Skeletal muscle cell (primary cell): ENCODE measurements around the gene MED16.
A peak's percentile ranks its signal among the peaks of the same experiment; 100 is the strongest.

Source experiments
- DNase-seq: peaks from one replicate; pipeline ENCODE4 v3.0.0-alpha.2; 2010; ENCODE audit warnings: low read depth
- H3K4me3 ChIP-seq: 2 replicates; pipeline ENCODE4 v1.5.1; 2011; ENCODE audit warnings: low read depth, mild to moderate bottlenecking, control low read depth, low read length, moderate library complexity

The MED16 gene

DNA sequence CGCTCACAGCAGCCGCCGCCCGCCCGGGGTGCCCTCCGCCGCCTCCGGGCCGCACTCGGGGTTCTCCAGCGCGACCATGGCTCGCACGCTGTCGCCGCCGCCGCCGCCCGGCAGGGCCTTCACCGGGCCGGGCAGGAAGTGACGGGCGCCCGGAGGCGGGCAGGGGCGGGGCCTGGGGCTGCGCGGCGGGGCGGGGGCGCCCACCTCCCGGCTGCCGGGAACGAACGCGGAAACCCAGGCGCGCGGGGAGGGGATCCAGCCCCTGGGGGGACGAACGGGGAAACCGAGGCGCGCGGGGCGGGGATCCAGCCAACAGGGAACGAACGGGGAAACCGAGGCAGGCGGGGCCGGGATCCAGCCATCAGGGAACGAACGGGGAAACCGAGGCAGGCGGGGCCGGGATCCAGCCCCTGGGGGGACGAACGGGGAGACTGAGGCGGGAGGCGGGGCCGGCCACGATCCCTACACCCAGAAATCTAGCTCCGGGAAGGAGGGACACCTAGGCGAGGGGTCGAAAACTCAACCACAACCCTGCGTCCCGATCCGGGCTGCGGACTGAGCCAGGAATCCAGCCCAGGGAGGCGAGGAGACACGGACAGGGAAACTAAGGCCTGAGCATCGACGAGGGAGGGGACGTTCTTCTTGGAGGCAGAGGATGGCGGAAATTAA is 20.2 kb upstream of the MED16 start, which contains the start of gene R3HDM4:
TSS of gene R3HDM4 (minus strand) at position 140 of the 669 bp plus-strand sequence. CDS start at position 78, 62 bp downstream.
- peak within 1 kb of the TSS; percentile 81 for H3K4me3 ChIP-seq
- no peak for DNase-seq

DNA sequence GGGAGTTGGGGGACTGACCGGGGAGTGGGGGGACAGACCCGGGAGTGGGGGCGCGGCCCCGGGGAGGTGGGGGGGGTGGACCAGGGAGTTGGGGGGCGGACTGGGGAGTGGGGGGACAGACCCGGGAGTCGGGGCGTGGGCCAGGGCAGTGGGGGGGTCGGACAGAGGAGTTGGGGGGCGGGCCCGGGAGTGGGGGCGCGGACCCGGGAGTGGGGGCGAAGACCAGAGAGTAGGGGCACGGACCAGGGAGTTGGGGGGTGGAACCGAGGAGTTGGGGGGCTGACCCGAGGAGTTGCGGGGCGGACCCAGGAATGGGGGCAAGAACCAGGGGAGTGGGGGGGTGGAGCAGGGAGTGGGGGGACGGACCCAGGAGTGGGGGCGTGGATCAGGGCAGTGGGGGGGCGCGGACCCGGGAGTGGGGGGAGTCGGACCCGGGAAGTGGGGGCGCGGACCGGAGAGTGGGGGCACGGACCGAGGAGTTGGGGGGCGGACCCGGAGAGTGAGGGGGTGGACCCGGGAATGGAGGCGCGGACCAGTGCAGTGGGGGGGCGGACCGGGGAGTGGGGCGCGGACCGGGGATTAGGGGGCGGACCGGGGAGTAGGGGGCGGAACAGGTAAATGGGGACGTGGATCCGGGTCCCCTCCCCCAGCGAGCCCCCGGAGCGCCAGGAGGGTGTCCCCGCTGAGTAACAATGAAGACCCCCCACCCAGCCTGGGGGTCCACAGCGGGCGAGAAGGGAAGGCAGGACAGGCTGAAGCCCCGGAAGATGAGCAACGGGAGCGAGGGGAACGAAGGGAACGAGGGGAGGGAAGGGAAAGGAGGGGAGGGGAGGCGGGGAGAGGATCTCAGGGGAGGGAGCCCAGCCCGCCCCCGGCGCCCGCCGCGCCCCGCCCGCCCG is 19.4 kb upstream of the MED16 start:
- peak overlapping the region; percentile 81 for H3K4me3 ChIP-seq
- no peak for DNase-seq

DNA sequence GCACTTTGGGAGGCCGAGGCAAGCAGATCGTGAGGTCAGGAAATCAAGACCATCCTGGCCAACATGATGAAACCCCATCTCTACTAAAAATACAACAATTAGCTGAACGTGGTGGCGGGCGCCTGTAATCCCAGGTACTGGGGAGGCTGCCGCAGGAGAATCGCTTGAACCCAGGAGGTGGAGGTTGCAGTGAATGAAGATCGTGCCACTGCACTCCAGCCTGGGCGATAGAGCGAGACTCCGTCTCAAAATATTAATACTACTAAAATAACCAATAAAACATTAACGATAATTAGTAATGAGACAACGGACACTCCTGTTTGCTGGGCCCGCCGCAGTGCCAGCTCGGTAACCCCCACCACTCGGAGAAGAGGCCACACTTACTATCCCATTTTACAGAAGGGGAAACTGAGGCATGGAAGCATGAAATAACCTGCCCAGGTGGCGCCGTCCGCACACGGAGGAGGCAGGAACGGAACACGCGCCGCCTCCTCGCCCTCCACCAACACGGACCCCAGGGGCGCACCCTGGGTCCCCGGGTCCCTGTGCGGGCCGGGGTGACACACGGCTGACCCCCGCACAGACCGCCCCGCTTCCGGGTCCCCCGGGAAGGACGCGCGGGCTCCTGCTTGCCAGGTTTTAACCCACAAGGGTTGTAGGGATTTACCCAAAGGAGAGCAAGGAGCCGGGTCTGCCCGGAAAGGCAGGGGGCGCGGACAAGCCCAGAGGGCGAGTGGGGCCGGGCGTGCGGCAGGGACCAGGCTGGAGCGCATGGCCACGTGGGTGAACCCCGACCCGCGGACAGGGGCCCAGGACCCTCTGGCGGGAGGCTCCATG is 18.4 kb upstream of the MED16 start:
- DNase-seq: no peak
- peak overlapping the region; percentile 16 for H3K4me3 ChIP-seq

DNA sequence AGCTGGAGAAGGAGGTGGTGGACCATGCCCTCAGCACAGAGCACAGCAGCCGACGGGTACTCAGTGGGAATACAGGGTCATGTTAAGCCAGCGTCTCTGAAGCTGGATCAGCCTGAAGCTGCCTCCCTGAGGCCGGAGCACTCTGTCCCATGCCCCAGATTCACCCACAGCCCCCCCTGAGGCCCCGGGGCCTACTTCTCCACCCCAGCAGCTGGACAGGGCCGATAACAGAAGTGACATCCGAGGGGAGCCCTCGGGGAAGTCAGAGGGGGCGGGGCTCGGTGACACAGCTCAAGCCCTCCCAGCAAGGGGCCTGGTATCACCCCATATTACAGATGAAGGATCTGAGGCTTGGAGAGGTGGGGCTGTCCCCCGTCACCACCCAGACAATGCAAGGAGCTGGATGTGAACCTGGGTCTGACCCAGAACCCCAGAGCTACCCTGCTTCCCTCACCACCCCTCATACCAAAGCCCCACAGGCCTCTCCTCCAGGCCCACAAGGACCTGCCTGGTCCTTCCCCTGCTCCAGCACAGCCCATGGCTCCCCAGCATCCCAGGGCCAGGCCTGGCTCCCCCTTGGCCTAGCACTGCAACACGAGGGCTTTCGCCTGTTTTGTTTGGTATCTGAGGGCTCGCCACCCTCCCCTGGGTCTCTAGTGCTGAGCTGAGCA is 14.3 kb upstream of the MED16 start:
- no peak overlapping the region for H3K4me3 ChIP-seq
- no peak for DNase-seq

DNA sequence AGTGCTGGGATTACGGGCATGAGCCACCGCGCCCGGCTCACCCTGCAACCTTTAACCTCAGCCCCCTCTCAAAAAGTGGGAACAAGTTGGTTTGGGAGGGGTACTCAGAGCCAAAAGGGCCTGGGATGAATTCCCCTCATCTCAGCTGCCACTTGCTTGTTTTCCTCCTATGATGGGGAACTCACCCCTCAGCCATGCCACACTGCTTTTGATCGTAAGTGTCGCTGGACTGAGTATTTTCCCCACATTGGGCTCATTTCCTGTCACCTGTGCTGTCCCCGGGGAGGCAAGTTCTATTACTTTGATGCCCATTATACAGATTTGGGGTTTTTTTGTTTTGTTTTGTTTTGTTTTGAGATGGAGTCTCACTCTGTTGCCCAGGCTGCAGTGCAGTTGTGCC is 13.5 kb upstream of the MED16 start:
- no peak overlapping the region for H3K4me3 ChIP-seq
- DNase-seq: no peak

DNA sequence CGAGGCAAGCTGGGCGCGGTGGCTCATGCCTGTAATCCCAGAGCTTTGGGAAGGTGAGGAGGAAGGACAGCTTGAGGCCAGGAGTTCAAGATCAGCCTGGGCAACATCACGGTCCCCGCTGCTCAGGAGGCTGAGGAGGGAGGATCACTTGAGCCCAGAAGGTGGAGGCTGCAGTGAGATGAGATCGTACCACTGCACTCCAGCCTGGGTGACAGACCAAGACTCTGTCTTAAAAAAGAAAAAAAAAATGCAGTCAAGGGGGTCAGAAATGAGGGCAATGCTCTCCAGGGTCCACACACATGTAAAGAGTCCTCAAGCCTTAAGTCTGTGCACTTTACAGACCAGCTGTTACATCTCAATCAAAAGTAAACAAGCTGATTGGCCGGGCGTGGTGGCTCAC is 11.6 kb upstream of the MED16 start:
- no peak overlapping the region for H3K4me3 ChIP-seq
- no peak for DNase-seq

DNA sequence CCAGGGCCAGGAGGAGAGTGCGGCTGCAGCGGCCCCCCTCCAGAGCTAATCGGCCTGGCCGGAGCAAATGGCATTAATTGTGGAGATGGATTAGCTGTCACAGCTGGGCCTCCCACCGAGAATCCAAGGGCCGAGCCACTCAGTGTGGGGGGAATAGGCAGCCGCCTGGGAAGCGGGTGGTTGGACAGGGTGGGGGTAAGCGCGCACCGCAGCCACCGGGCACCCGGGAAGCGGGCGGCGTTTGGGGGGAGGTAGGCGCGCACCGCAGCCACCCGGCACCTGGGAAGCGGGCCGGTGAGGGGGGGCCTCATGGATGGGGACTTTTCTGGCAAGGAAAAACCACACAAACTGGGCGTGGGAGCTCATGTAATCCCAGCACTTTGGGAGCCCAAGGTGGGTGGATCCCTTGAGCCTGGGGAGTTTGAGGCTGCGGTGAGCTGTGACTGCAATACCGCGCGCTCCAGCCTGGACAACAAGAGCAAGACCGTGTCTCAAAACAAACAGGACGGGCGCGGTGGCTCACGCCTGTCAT is 10.3 kb upstream of the MED16 start:
- no peak overlapping the region for H3K4me3 ChIP-seq
- no peak for DNase-seq

DNA sequence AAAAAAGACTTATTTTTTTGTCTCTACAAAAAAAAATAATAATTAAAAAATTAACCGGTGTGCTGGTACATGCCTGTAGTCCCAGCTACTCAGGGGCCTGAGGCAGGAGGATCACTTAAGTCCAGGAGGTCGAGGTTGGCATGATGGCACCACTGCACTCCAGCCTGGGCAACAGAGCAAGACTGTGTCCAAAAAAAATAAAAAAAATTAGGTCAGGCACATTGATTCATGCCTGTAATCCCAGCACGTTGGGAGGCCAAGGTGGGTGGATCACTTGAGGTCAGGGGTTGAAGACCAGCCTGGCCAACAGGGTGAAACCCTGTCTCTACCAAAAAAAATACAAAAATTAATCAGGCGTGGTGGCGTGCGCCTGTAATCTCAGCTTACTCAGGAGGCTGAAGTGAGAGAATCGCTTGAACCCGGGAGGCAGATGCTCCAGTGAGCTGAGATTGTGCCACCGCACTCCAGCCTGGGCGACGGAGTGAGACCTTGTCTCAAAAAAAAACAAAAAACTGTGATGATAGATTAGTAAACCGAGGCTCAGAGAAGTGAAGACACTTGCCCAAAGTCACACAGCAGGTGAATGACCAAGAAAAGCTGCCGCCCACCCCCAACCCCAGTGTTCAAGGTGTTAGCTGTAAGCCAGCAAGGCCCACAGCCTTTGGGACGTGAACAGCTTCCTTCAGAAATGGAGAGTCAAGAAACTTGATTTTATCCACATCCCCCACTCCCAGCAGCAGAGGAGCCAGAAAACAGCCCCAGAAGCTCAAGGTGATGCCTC is 9.6 kb upstream of the MED16 start:
- no peak overlapping the region for H3K4me3 ChIP-seq
- DNase-seq: no peak

DNA sequence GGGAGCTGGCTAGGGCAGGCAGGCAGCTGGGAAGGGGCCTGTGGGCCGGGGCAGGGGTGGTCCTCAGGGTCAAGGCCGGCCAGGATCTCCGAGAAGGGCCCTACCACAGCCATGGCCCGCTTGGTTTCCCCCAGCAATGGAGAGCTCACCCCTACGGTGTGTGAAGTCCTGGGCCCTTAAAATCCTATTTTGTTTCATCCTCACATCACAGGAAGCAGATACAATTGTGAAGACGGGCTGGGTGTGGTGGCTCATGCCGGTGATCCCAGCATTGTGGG is 9.0 kb upstream of the MED16 start:
- no peak for DNase-seq
- no peak overlapping the region for H3K4me3 ChIP-seq

DNA sequence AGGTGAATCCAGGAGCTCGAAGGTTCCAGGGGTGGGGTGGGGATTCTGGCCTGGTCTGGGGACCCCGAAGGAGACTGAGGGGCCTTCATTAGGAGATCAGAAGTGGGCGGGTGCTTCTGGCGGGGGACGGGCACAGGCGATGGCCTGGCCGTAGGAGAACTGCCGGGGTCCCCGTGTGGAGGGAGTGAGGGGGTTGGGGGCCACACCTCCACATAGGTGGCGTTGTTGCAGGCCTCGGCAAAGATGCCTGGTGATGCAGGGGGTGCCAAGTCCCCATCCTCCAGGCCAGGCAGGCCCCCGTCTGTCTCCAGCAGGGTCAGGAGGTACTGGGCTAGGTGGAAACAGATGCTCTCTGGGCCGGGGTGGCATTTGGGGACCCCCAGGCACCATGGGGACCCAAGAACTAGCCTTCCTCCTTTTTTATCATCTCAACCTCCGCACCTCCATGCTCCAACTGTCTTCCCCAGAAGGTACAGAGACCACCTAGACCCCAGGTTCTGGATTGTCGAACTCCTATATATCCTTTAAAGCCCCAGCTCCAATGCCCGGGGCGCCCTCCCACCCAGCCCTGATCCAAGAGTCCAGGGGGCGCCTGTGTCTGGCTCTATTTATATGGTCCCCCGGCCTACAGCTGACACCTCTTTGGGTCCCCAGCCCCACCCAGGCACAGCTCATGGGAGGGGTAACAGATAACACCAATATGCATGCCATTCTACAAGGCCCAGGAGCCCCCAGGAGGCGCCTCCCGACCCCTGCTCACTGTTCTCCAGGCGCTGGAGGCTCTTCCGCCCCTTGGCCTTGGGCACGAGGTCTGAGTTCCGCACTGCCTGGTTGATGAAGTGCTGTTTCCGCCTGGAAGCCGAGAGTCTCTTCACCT is 8.5 kb upstream of the MED16 start:
- H3K4me3 ChIP-seq: no peak overlapping the region
- no peak for DNase-seq

DNA sequence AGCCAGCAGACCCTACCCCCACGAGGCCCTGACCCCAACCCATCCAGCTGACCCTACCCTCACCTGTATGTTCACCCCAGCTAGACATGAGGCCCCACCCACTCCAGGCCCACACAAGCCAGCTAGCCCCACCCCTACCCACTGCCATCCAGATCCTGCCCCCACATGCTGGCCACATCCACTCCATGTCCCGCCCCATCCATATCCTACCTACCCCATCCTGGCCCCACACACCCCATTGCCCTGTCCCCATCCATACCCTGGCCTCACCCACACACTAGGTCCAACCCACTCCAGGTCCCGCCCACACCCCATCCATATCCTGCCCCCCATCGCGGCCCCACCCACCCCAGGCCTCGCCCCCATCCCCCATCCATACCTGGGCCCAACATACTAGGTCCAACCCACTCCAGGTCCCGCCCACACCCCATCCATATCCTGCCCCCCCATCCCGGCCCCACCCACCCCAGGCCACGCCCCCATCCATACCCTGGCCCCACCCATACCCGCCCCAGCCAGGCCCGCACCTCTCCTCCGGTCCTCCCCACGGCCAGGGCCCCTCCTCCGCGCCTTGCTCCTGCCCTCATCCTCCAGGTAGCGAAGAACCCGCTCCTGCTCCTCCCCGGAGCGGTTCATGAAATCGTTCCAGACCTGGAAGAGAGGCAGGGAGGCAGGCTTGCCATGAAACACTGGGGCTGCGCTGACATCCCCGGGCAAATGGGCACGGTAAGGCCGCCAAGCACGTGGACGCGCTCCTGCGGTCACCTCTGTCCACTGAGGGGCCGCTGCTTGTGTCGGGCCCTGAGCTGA is 7.5 kb upstream of the MED16 start:
- H3K4me3 ChIP-seq: no peak overlapping the region
- no peak for DNase-seq

DNA sequence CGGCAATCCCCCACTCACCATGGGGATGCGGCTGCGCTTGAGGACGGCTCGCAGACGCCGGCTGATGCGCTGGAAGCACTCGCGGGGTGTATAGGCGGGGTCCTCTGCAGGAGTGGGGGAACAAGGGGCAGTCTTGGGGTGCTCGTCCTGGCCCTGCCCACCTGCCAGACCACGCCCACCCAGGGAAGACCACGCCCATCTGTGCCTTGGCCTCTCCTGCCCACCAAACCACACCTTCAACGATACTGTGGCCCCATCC is 7.0 kb upstream of the MED16 start:
- no peak for DNase-seq
- no peak overlapping the region for H3K4me3 ChIP-seq

DNA sequence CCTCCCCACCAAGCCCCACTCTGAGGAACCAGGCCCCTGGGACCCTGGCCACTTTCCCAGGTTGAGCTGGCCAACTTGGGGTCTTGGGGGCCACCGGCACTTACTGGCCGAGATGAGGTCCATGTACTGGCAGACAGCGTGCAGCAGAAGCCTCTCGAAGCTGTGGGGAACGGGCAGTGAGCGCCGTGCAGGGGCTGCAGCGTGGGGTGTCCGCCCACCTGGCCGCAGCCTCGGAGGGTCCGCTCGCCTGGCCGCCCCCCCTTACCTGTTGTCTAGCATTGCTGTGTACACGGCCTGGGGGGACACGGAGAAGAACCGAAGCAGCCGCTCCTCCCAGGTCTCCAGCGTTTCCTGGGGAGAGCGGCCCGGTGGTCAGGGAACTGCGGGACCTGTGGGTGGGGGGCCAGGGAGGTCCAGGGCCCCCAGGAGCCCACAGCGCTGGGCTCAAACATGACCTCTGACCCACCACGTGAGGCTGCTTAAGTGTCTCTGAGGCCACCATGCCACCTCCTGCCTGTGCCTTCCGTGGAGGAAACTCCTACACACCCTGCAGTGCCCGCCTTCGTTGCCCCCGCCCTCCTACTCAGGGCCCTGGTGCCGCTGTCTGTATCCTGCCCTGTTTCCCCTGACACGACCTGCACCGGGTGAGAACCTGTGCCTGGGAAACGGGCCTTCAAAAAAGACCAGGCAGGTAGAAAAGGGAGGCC is 6.5 kb upstream of the MED16 start:
- DNase-seq: no peak
- H3K4me3 ChIP-seq: no peak overlapping the region

DNA sequence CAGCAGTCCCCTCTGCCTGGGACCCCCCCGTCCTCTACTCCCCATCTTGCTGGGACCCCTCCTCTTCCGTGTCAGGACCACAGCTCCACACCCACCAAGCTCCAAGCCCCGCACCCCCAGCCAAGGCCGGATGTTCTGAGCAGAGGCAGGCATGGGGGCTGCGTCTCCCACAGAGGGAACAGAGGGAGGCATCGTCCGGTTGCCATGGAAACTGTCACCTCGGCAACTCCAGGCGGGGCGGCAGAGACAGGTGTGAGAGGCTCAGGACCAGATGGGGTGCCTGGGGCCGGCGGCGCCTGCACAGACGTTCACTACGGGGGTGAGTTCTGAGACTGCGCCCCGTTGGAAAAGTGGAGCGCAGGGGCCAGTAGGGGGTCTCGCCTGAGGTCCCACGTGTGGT is 5.7 kb upstream of the MED16 start:
- DNase-seq: no peak
- H3K4me3 ChIP-seq: no peak overlapping the region

DNA sequence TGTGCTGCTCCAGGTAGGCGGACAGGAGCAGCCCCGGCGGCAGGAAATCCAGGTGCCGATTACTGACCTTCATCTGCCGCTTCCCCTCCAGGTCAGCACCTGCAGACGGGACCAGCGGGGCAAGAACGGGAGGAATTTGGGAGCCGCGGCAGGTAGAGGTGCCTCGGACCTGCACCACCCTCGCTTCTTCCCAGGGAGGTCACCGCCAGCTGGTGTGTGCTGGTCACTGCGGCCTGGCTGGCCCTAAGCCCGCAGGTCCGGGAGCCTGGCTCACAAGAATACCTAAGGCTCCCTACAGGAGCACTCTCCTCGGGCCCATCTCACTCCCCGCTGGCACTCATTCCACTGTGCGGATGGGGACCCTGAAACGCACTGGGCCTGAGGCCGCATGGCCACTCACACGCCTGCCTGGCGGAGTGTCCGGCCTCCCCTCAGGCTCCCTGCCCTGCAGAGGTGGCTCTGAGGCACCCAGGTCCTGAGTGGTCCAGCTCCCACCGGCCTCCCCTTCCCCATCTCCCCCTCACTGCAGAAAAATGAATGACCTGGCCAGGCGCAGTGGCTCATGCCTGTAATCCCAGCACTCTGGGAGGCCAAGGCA is 4.6 kb upstream of the MED16 start:
- H3K4me3 ChIP-seq: no peak overlapping the region
- no peak for DNase-seq

DNA sequence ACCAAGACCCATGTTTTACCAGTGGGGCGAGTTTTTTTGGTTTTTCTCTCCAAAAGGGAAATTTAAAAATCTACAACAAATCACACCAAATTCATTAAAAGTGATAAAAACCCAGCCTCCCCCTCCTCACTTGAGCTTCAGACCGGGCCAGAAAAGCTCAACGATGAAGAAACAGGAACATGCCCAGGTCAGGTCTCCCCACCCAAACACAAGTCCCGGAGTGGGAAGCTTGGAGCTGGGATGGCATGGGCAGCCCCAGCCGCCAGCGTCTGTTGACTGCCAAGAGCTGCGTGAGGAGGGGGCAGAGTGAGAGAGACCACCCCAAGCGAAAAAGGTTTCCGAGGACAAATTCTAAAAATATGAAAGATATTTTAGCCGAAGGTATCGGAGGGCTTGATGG is 4.0 kb upstream of the MED16 start:
- DNase-seq: no peak
- no peak overlapping the region for H3K4me3 ChIP-seq
